HG02852 (cell line): ENCODE data around the gene SERPINB8.

Experiments
- ATAC-seq: cut with Tn5 transposase; IDR thresholded peaks from one replicate; pipeline ENCODE4 v1.9.1; 2021; ENCODE audit warnings: mild to moderate bottlenecking, moderate library complexity; ENCODE audit not compliant: unreplicated experiment

The SERPINB8 gene

DNA sequence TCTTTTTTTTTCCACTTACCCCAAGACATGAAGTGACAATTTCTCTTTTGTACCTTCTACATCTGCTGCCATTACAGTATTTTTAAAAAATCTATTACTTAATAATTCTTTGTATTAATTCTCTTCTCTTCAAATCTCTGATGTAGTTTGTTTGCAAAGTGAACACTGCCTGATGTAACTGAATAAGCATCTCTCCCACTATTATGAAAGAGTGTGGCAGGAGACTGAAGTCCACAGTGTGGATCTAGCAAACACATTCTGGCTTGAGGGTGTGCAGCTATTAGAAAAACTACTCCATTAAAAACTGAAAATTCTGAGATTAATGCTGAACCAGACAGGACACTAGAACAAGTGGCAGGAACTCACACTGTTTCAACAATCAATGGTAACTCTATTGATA, 5.0 kb upstream of the SERPINB8 start:
- ATAC-seq: no peak

- no peak for ATAC-seq
Measured at GRCh38 chr18:63965716-63966330, 4.1 kb upstream of the SERPINB8 start.

GRCh38 chr18:63970809-63971205, 926 bp downstream of the SERPINB8 start:
- no peak for ATAC-seq

DNA sequence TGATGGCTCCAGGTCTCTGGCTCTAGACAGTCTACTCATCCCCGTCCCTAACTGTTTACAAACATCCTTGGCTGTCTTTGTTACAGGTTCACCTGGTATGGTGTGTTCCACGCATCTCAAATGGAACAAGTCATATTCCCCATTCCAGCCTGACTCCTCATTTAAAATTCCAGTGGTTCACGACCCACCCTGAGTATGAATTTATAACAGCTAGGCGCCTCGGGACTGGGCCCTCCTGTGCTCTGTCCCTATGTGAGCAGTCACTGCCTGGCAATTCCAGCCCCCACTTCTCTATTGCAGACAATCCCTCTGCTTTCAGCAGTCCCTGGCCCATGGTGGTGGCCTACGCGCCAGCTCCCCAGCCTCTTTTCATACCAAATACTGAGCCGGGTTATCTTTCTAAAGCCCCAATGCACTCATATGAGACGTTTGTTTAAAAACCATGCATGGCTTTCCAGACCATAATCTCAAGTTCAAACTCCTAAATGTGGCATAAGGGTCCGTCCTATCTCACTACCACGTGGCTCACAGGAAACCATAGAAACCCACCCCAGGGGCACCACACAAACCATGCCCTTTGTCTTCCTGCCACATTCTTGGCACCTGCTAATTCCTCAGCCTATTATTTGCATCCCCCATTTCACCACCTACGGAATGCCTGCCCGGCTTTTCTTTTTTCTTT, 1.6 kb downstream of the SERPINB8 start:
- ATAC-seq: no peak

DNA sequence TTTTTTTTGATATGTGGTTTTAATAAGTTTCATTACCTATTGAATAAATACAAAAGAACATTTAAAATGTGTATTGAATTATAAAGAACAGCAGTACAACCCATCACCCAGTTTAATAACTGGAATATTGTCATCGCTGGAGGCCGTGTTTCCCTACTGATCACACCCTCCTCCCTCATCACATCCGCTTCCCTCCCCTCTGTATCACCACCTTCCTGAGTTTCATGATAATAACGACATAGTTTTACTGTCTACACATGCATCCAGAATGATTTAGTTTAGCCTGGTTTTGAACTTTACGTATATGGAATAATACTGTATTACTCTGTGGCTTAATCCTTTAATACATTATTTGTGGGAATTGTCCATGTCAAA, 2.1 kb downstream of the SERPINB8 start:
- ATAC-seq: no peak

- no peak for ATAC-seq
Measured at GRCh38 chr18:63974991-63975390, 5.1 kb downstream of the SERPINB8 start.

- ATAC-seq: peak; percentile 39
Measured at GRCh38 chr18:63975628-63976027, 5.7 kb downstream of the SERPINB8 start.

DNA sequence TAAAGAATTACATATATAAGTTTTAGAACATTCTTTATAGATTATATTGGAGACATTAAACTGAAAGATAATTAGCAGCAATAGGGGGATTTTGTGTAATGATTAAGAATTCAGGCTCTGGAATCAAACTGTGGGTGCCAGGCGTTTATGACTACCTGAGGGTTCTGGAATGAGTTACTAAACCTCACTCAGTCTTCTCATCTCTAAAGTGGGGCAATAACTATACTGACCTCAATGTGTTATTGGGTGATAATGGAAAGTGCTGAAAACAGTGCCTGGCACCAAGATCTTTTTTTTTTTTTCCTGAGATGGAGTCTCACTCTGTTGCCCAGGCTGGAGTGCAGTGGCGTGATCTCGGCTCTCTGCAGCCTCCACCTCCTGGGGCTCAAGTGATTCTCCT, 7.2 kb downstream of the SERPINB8 start:
- ATAC-seq: no peak

GRCh38 chr18:63979409-63979920, 9.6 kb downstream of the SERPINB8 start:
- peak; percentile 54 for ATAC-seq

DNA sequence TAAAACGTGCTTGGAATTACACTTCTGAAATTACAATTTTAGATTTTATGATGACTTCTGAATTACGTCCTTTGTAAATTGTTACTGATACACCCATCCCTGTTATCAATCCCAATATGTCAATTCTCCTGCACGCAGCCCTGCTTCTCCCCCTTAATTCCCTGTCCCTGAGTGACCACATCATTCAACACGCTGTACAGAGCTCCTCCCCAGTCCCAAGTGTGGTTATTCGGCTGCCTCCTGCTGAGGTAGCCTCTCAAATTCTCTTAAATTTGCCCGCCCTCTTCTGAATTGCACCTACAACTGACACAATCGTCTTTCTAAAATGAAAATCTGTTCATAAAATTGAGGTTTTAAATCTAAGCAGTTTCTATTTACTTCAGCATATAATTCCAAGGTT, 10.1 kb downstream of the SERPINB8 start:
- no peak for ATAC-seq

DNA sequence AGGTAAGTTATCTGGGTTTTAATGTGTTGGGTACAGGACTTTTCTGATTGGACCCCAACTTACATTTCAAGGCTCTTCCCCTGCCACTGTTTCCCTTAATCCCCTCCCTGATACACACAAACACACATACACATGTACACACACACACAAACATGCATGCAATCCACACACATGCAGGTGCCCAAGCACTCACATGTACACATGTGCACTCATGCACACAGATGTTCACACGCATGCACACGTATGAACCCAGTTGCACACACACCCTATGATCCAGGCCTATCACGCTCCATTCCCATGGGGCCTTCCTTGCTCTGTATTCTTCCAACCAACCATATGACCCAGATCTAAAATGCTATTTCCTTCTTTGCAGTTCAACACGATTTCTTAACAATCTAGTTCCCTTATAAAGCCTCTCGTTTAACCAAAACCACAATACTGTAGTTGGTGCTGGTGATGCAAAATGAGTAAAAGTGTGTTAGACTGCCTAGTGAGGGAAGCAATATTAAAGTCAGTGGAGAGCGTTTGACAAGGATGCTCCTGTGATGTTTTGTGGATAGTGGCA, 11.1 kb downstream of the SERPINB8 start:
- no peak for ATAC-seq

DNA sequence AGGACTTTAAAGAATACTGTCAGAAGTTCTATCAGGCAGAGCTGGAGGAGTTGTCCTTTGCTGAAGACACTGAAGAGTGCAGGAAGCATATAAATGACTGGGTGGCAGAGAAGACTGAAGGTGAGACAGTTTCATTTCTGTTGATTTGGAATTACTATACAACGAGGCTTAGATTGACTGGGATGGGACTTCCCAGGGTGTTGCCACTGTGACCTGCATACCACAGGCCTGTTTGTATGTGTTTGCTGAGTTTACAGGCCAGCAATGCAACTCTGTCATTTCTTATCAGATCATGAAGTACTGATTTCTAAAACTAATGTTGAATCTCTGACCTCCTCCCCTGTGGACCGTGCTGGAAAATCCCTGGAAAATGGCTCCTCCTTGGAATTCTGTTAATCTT, 11.8 kb downstream of the SERPINB8 start:
- ATAC-seq: peak; percentile 48

GRCh38 chr18:63982361-63982760, 12.5 kb downstream of the SERPINB8 start:
- ATAC-seq: no peak

DNA sequence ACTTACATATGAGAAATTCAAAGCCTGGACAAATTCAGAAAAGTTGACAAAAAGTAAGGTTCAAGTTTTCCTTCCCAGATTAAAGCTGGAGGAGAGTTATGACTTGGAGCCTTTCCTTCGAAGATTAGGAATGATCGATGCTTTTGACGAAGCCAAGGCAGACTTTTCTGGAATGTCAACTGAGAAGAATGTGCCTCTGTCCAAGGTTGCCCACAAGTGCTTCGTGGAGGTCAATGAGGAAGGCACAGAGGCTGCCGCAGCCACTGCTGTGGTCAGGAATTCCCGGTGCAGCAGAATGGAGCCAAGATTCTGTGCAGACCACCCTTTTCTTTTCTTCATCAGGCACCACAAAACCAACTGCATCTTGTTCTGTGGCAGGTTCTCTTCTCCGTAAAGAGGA, 17.0 kb downstream of the SERPINB8 start:
- no peak for ATAC-seq

DNA sequence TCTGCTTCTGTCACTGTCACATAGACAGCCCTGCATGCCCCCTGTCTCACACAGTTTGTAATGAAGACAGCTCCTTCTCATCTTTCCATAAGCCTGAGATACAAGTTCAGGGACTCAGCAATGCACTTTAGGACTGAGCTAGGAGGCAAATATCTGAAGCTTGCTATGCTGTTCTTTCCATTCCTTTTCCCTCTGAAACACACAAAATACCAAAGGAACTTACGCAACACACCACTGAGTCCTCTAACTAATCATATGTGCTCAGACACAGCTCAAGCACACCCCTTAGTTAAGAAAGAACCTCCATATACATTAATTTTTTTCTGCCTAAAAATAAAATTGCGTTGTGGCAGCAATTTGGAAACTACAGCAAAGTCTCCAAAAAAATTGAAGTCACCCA, 17.9 kb downstream of the SERPINB8 start:
- ATAC-seq: no peak

GRCh38 chr18:63992751-63993150, 22.9 kb downstream of the SERPINB8 start:
- ATAC-seq: no peak

DNA sequence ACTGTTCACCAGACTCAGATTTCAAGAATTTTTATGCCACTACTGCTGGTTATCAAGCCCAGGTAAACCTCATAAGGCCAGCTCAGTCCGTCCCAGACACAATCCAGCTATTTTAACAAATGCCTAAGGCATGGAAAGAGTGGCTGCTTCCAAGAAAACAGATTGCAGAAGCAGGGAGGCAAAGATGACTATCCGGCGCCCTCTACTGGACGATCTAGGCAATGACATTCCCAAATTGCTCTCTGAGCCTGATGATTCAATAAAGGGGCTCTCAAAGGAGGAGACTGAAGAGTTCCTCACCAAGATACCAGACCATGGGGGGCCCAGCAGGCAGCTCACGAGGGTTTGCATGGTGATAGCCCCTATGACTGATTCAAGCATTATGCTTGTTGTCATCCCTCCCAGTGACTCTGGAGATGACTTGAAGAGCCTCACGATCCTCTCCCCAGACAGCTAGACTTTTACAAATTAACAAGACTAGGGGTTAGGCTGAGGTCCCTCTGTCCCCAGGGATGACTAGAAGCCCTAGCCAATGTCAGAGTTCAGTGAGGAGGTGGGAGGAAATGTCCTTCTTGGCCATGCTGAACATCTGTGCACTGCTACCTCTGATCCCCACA, 25.0 kb downstream of the SERPINB8 start:
- no peak for ATAC-seq

DNA sequence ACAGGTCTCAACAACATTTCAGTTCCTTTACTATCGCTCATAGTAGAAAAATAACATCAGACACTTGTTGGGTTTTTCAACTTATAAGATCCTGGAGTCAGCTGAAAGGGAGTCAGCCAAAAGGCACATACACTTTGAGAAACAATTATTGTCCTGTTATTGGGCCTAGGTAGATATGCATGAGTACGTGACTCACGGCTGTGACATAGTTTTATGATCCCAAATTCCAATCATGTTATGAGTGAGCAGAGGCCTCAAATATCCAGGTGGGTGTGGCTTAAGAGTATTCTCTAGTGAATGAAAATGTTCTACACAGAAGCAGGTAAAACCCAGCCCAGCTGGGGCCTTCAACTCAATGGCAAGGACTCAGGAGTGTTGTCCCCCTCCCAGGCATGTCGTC, 27.2 kb downstream of the SERPINB8 start:
- no peak for ATAC-seq

DNA sequence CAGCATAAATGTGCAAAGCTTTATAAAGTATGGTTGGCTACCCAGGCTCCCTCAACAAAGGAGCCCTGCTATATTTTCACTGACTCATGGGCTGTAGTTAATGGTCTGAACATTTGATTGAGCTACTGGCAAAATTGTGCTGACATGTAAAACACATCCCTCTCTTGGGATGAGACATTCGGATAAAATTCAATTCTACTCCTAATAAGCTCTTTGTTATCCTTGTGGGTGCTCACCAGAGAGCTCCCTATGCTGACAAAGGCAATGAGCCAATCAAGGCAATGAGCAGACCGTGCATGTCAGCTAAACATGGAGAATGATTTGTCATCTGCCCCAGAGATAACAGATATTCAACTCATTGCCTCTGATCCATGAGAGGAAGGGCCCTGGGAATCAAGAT, 27.7 kb downstream of the SERPINB8 start:
- no peak for ATAC-seq

DNA sequence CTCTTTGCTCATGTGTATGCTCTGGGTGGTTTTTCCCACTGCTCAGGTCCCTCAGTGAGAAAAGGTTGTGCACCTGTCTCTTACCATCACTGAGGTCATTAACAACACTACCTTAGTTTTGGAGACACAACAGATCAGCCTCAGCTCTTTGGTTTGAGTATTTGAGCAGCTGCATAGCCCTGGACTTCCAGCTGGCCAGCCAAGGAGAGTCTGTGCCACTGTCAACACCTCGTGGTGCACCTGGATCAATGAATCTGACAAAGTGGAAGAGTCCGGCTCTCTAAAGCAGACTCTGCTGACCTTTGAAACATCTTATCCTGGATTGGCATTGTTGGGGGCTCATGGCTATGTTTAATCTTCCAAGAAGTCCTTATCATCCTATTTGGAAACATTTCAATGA, 30.0 kb downstream of the SERPINB8 start:
- no peak for ATAC-seq

- ATAC-seq: no peak
Measured at GRCh38 chr18:64002581-64002980, 32.7 kb downstream of the SERPINB8 start.

- ATAC-seq: no peak
Measured at GRCh38 chr18:64009305-64009704, 39.4 kb downstream of the SERPINB8 start.
